ENCODE measurements around the gene NEURL3.
"Not testable (repeated sequence)": the region's sequence is repeated elsewhere in the genome, so short reads cannot be mapped to it uniquely, and the experiment has no call there.

The NEURL3 gene

GRCh38 chr2:96486696-96487095 is 18.5 kb downstream of the NEURL3 start:
- in situ Hi-C loops (cut with MboI; ENCODE audit: low sequenced_read_pairs) = no loop called here

DNA sequence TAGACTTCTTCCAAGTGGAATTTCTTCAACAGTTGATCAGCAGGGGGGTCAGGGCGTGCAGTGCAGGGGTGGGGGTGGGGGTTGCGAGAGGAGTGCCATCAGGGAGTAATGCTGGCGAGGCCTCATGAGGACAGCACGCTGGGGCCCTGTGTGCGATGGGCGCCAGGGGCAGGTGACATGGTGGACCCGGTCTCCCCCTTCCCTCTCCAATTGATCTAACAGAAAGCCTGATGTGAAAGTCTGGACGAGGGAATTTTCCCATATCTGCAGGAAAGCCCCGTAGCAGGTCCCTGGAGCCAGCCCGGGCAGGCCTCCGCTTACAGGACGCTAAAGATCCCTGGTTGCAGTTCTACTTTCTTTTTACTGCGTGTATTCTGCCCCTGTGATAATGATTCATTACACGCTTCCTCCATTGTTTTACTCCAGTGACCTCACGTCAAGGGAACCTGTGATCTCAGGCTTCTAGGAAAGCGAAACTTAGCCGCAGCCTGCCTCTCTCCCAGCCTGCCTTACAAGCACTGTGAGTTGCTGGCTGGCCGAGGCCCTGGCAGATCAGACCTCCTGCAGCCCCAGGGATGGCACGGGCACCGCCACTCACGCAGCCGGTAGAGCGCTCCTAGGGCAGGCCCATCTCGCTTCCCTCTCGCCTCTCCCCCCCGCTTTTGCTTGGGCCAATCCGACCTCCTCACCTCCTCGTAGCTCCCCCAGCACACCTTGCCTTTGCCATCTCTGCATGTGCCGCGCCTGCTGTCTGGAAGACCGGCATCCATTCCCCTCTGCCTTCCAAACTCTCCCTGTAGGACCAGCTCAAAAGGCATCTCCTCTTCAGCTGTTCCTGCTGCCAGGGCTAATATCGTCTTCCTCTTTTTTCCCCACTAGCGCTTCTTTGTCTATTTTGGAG is 19.2 kb downstream of the NEURL3 start:
- in situ Hi-C loops (cut with MboI; ENCODE audit: low sequenced_read_pairs) = no loop called here

DNA sequence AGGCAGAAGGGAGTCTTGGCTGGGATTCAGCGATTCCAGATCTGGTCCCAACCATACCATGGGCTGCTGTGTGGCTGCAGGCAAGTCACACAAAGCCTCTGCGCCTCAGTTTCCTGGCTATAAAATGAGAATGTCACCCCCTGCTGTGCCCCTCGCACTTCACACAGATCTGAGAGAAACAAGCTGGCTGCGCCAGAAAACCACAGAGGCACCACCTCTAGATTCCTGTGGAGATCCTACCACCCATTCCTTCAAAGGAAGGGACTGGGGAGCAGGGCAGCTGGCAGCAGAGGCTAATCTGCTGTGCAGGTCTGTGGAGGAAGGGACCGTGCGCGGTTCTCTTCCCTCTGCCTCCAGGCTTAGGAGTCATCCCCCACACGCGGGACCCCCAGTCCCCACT is 19.8 kb downstream of the NEURL3 start:
- in situ Hi-C loops (cut with MboI; ENCODE audit: low sequenced_read_pairs) = no loop called here

- in situ Hi-C loops (cut with MboI; ENCODE audit: low sequenced_read_pairs) = no loop called here
These were observed 21.1 kb downstream of the NEURL3 start for GRCh38 chr2:96484091-96484490.

DNA sequence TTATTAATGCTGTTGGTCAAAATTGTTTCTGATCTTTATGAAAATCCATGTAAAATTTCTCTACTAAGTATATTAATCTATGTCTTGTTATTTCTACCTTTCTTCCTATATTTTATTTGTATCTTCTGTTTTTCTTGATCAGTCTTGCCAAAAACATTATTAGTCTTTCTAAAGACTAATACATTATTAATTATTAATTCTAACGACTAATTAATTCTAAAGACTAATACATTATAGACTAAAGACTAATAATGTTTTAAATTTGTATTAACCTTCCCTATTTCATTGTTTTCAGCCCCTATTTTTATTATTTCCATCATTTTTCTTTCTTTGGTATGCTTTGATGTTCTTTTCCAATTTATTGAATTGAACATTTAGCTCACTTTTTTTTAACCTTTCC is 27.7 kb downstream of the NEURL3 start:
- in situ Hi-C loops (cut with MboI; ENCODE audit: low sequenced_read_pairs) = no loop called here

DNA sequence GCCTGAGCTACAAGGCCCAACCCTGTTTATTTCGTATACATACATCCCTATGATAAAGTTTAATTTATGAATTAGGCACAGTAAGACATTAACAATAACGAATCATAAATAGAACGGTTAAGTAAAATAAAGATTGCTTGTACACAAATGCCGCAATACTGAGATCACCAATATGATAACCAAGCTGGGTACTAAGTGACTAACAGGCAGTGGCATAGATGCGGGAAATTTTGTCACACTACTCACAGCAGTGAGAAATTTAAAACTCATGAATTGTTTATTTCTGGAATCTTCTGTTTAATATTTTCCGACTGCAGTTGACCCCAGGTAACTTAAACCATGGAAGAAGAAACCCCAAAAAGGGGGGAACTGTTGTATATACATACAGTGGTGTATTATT is 33.4 kb downstream of the NEURL3 start:
- in situ Hi-C loops (cut with MboI; ENCODE audit: low sequenced_read_pairs) = no loop called here

DNA sequence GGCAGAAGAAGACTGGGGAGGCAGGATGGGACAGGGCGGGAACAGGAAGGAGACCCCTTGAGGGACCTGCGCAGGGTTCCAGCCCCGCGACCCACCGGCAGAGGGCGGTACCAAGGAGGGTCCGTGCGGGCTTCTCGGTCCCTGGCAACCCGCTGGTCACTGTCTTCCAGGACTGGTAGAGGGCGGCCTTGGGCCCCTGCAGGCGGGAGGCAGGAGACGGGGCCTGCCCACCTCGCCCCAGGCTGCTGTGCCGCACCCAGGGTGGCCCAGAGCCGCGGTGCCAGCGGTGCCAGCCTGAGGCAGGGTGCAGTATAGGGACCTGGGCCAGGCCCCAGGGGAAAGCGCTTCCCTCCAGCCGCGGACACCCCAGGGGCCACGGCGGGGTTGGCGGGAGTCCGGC is 34.5 kb downstream of the NEURL3 start:
- in situ Hi-C loops (cut with MboI; ENCODE audit: low sequenced_read_pairs) = no loop called here

- in situ Hi-C loops (cut with MboI; ENCODE audit: low sequenced_read_pairs) = no loop called here
These were observed 35.0 kb downstream of the NEURL3 start for GRCh38 chr2:96470109-96470508.

GRCh38 chr2:96468904-96469303 is 36.3 kb downstream of the NEURL3 start:
- in situ Hi-C loops (cut with MboI; ENCODE audit: low sequenced_read_pairs) = no loop called here

GRCh38 chr2:96464651-96465050 is 40.5 kb downstream of the NEURL3 start:
- in situ Hi-C loops (cut with MboI; ENCODE audit: low sequenced_read_pairs) = no loop called here

DNA sequence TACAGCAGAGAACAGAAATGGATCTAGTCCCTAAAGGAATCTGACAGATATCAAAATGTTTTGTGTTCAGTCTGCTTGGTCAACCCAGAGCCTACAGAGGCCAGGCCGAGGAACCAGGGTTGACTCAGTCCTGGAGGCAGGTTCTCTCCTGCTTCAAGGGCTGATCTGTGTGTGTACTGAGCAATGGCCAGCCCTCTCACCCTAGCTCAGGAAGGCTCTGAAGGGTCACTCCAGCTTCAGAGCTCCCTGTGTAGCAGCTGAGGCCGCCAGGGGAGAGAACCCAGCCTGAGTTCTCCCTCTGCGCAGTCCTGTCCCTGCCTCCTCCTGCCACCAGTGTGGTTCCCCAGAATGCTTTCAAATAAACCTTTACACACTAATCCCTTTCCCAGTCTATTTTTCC is 41.1 kb downstream of the NEURL3 start:
- in situ Hi-C loops (cut with MboI; ENCODE audit: low sequenced_read_pairs) = no loop called here

- in situ Hi-C loops (cut with MboI; ENCODE audit: low sequenced_read_pairs) = no loop called here
These were observed 42.0 kb downstream of the NEURL3 start for GRCh38 chr2:96463119-96463518.

GRCh38 chr2:96461616-96462015 is 43.5 kb downstream of the NEURL3 start:
- in situ Hi-C loops (cut with MboI; ENCODE audit: low sequenced_read_pairs) = not testable (repeated sequence)

DNA sequence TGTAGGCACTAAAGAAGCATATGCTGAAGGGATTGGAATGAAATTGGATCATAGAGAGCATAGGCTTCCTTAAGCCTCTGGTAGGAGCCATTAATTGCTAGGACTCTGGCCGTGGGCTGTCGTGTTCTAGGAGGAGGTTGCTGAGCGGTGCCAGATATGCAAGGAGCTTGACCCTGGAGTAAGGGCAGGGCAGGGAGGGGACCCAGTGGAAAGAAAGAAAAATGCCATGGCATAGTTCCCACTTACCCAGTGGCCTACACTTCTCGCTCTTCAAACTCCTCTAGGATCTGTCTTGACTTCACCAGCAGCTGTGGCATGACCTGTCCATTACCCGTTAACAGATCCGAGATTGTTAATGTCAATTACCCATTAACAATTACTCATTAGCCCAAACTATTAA is 53.1 kb downstream of the NEURL3 start:
- in situ Hi-C loops (cut with MboI; ENCODE audit: low sequenced_read_pairs) = no loop called here

GRCh38 chr2:96449637-96450036 is 55.5 kb downstream of the NEURL3 start:
- in situ Hi-C loops (cut with MboI; ENCODE audit: low sequenced_read_pairs) = no loop called here

- in situ Hi-C loops (cut with MboI; ENCODE audit: low sequenced_read_pairs) = no loop called here
These were observed 56.0 kb downstream of the NEURL3 start for GRCh38 chr2:96449174-96449573.

- in situ Hi-C loops (cut with MboI; ENCODE audit: low sequenced_read_pairs) = no loop called here
These were observed 57.4 kb downstream of the NEURL3 start for GRCh38 chr2:96447726-96448125.

Data from hTERT RPE-1 (cell line).